Measurements from ENCODE around the gene MGAT2. TPM values are rescaled to one million over a fixed set of nuclear protein-coding genes. Genes with fewer than 3 reads are reported as not detected.
"Not testable (repeated sequence)": the region's sequence is repeated elsewhere in the genome, so short reads cannot be mapped to it uniquely, and the experiment has no call there.

The MGAT2 gene
- total RNA-seq, 2 donors from 2014 or later, result 21.4 to 23.5 TPM

- no peaks in the 10 kb centered on the region for H3K27me3 ChIP-seq (ENCODE audit: control insufficient read depth, insufficient read depth, low read length, poor library complexity, severe bottlenecking)
- no peak for DNase-seq
- no peak overlapping the region for H3K9ac ChIP-seq (ENCODE audit: extremely low read depth, low read length, poor library complexity, severe bottlenecking)
- Mint-ChIP-seq H3K9me3 (no peaks in the 10 kb centered on the region), H3K4me1 (peaks cover 16% of the 10 kb centered on the region), H3K4me3 (no peak overlapping the region), H3K36me3 (ENCODE audit: low read depth) (peaks cover 21% of the 10 kb centered on the region), H3K27me3 (ENCODE audit: insufficient read depth) (no peaks in the 10 kb centered on the region), H3K27ac (no peak overlapping the region)
- no peak overlapping the region for H3K27ac ChIP-seq (ENCODE audit: low read depth, low read length)
- no peaks in the 10 kb centered on the region for H3K9me3 ChIP-seq (ENCODE audit: control insufficient read depth, low read length)
- no peak overlapping the region for H3K4me3 ChIP-seq (ENCODE audit: low read length)
- no peaks in the 10 kb centered on the region for H3K4me1 ChIP-seq (ENCODE audit: control insufficient read depth, insufficient read depth, low read length)
- 95 to 98% methylated on average over 5 to 6 of the region's 6 CpGs for WGBS, 2 experiments (ENCODE audit: insufficient coverage in 1 of 2, insufficient read length in 1 of 2)
- TF ChIP-seq CTCF (conservative IDR thresholded peaks at IDR 0.05), result no peak
- H3K36me3 ChIP-seq (ENCODE audit: control insufficient read depth, insufficient read depth, low read length), result peaks cover 52% of the 10 kb centered on the region
Observed at GRCh38 chr14:49617852-49618519, 2.6 kb upstream of the MGAT2 start.

- H3K4me3 Mint-ChIP-seq, result peak overlapping the region; percentile 98
- not testable (repeated sequence) for H3K27me3 Mint-ChIP-seq (ENCODE audit: insufficient read depth); H3K27ac ChIP-seq (ENCODE audit: low read depth, low read length); H3K27me3 ChIP-seq (ENCODE audit: control insufficient read depth, insufficient read depth, low read length, poor library complexity, severe bottlenecking); H3K9me3 Mint-ChIP-seq; H3K9me3 ChIP-seq (ENCODE audit: control insufficient read depth, low read length); H3K4me1 ChIP-seq (ENCODE audit: control insufficient read depth, insufficient read depth, low read length); DNase-seq
- 68 to 78% methylated on average over 15 to 19 of the region's 19 CpGs for WGBS, 2 experiments (ENCODE audit: insufficient coverage in 1 of 2, insufficient read length in 1 of 2)
- peak overlapping the region; percentile 97 for H3K27ac Mint-ChIP-seq
- Histone ChIP-seq H3K4me3 (ENCODE audit: low read length) (peak overlapping the region; percentile 91), H3K36me3 (ENCODE audit: control insufficient read depth, insufficient read depth, low read length) (peaks cover 54% of the 10 kb centered on the region), H3K9ac (ENCODE audit: extremely low read depth, low read length, poor library complexity, severe bottlenecking) (peak overlapping the region; percentile 88)
- H3K36me3 Mint-ChIP-seq (ENCODE audit: low read depth), result peaks cover 17% of the 10 kb centered on the region
- H3K4me1 Mint-ChIP-seq, result peaks cover 16% of the 10 kb centered on the region
Observed at GRCh38 chr14:49619273-49619672, 1.3 kb upstream of the MGAT2 start.

- Histone ChIP-seq H3K9ac (ENCODE audit: extremely low read depth, low read length, poor library complexity, severe bottlenecking) (peak overlapping the region; percentile 88), H3K36me3 (ENCODE audit: control insufficient read depth, insufficient read depth, low read length) (peaks cover 50% of the 10 kb centered on the region), H3K4me1 (ENCODE audit: control insufficient read depth, insufficient read depth, low read length) (no peaks in the 10 kb centered on the region), H3K9me3 (ENCODE audit: control insufficient read depth, low read length) (no peaks in the 10 kb centered on the region), H3K4me3 (ENCODE audit: low read length) (peak overlapping the region; percentile 91), H3K27me3 (ENCODE audit: control insufficient read depth, insufficient read depth, low read length, poor library complexity, severe bottlenecking) (no peaks in the 10 kb centered on the region), H3K27ac (ENCODE audit: low read depth, low read length) (peak overlapping the region; percentile 93)
- Mint-ChIP-seq H3K27ac (peak overlapping the region; percentile 97), H3K4me1 (peaks cover 16% of the 10 kb centered on the region), H3K36me3 (ENCODE audit: low read depth) (peaks cover 16% of the 10 kb centered on the region), H3K27me3 (ENCODE audit: insufficient read depth) (no peaks in the 10 kb centered on the region), H3K4me3 (peak overlapping the region; percentile 98), H3K9me3 (no peaks in the 10 kb centered on the region)
- no peak for TF ChIP-seq CTCF (conservative IDR thresholded peaks at IDR 0.05)
- no peak for DNase-seq
- 0 to 1% methylated on average over 7 to 11 of the region's 11 CpGs for WGBS, 2 experiments (ENCODE audit: insufficient coverage in 1 of 2, insufficient read length in 1 of 2)
Observed at GRCh38 chr14:49619730-49620129, 869 bp upstream of the MGAT2 start.

All from endodermal cell (in vitro differentiated cells).